Smooth muscle cell (in vitro differentiated cells): ENCODE measurements around the gene PTGIS. TPM values are rescaled to one million over a fixed set of nuclear protein-coding genes. Genes with fewer than 3 reads are reported as not detected.

Experiments
- DNase-seq: peaks from one replicate; lab custom pipeline; 2025; ENCODE audit not compliant: unreplicated experiment; lab: John Stamatoyannopoulos, UW
- H2AFZ ChIP-seq: fragments of 200-600 bp; sonication (generic); 2 replicates; pipeline ENCODE4 v1.6.0; 2016; ENCODE audit warnings: antibody characterized with exemption, low read depth, mild to moderate bottlenecking
- H3F3A ChIP-seq: fragments of 200-600 bp; sonication (generic); 2 replicates; pipeline ENCODE4 v1.6.0; 2017; ENCODE audit warnings: antibody characterized with exemption, low read depth
- H3K27ac ChIP-seq: fragments of 200-600 bp; sonication (generic); 2 replicates; pipeline ENCODE4 v1.5.1; 2016; ENCODE audit warnings: low read depth, mild to moderate bottlenecking
- H3K27me3 ChIP-seq: fragments of 200-600 bp; sonication (generic); 2 replicates; pipeline ENCODE4 v1.6.1; 2016; ENCODE audit warnings: low read depth, mild to moderate bottlenecking
- H3K36me3 ChIP-seq: fragments of 200-600 bp; sonication (generic); 2 replicates; pipeline ENCODE4 v1.5.1; 2016; ENCODE audit warnings: low read depth
- H3K4me1 ChIP-seq: fragments of 200-600 bp; sonication (generic); 2 replicates; pipeline ENCODE4 v1.5.1; 2016; ENCODE audit warnings: low read depth
- H3K4me2 ChIP-seq: fragments of 200-600 bp; sonication (generic); 2 replicates; pipeline ENCODE4 v1.6.0; 2016; ENCODE audit warnings: mild to moderate bottlenecking
- H3K4me3 ChIP-seq: fragments of 200-600 bp; sonication (generic); 2 replicates; pipeline ENCODE4 v1.5.1; 2016; ENCODE audit warnings: mild to moderate bottlenecking
- H3K79me2 ChIP-seq: fragments of 200-600 bp; sonication (generic); 2 replicates; pipeline ENCODE4 v1.6.0; 2016; ENCODE audit warnings: low read depth, mild to moderate bottlenecking
- H3K9ac ChIP-seq: fragments of 200-600 bp; sonication (generic); 2 replicates; pipeline ENCODE4 v1.6.0; 2016; ENCODE audit warnings: low read depth
- H3K9me3 ChIP-seq: fragments of 200-600 bp; sonication (generic); replicated peaks from 2 replicates; pipeline ENCODE4 v1.5.1; 2016; ENCODE audit warnings: low read depth
- H4K20me1 ChIP-seq: fragments of 200-600 bp; sonication (generic); 2 replicates; pipeline ENCODE4 v1.6.0; 2016; ENCODE audit warnings: low read depth
- WGBS: methylation state at CpG from one replicate; pipeline ENCODE4 v1.1.7; 2016; ENCODE audit warnings: low lambda C conversion rate; 5-methylcytosine and 5-hydroxymethylcytosine counted together
- polyA plus RNA-seq: library from polyadenylated mRNA; unstranded; fragments of >200 nt; fragmentation: Nextera tagmentation; extraction: Ambion mirVana; gene quantifications from 2 replicates; pipeline ENCODE4 v1.2.1, GENCODE V29; 2016
- total RNA-seq: library from RNA; depleted of rRNA; stranded (reverse); fragments of >200 nt; gene quantifications from 2 replicates; pipeline ENCODE4 v1.2.3, GENCODE V29; 2014
- TF ChIP-seq, protein P1 (sequence below): fragments of 200-600 bp; sonication (generic); IDR thresholded peaks from 2 replicates; pipeline ENCODE4 v1.5.1; 2017; ENCODE audit warnings: borderline replicate concordance, mild to moderate bottlenecking, antibody characterized with exemption; ENCODE audit not compliant: insufficient read depth, poor library complexity, severe bottlenecking

The PTGIS gene
- total and polyA plus RNA-seq, 2 experiments from 2014 or later, result 0.18 to 0.64 TPM

DNA sequence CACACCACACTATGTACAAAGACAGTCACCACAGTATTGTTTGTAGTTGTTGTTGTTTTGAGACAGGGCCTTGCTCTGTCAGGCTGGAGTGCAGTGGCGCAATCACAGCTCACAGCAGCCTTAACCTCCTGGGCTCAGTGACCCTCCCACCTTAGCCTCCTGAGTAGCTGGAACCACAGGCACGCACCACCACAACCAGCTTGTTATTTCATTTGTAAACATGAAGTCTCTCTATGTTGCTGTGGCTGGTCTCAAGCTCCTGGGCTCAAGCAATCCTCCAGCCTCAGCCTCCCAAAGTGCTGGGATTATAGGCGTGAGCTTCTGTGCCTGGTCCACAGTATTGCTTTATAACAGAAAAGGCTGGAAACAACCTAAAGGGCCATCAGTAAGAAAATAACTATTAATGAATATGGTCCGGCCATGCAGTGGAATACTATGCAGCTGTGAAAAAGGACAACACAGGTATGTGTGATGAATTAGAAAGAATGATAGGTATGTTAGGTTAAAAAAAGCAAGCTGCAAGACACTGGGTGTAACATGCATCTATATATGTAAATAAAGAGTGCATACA is 30.0 kb upstream of the PTGIS start:
- no peaks in the 10 kb centered on the region for H3K79me2 ChIP-seq
- no peaks in the 10 kb centered on the region for H3K4me1 ChIP-seq
- no peak overlapping the region for H3K9ac ChIP-seq
- no peaks in the 10 kb centered on the region for H3K27me3 ChIP-seq
- H3K9me3 ChIP-seq, result no peaks in the 10 kb centered on the region
- TF ChIP-seq, protein P1, sequence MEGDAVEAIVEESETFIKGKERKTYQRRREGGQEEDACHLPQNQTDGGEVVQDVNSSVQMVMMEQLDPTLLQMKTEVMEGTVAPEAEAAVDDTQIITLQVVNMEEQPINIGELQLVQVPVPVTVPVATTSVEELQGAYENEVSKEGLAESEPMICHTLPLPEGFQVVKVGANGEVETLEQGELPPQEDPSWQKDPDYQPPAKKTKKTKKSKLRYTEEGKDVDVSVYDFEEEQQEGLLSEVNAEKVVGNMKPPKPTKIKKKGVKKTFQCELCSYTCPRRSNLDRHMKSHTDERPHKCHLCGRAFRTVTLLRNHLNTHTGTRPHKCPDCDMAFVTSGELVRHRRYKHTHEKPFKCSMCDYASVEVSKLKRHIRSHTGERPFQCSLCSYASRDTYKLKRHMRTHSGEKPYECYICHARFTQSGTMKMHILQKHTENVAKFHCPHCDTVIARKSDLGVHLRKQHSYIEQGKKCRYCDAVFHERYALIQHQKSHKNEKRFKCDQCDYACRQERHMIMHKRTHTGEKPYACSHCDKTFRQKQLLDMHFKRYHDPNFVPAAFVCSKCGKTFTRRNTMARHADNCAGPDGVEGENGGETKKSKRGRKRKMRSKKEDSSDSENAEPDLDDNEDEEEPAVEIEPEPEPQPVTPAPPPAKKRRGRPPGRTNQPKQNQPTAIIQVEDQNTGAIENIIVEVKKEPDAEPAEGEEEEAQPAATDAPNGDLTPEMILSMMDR, result no peak
- H3K36me3 ChIP-seq, result no peaks in the 10 kb centered on the region
- no peaks in the 10 kb centered on the region for H4K20me1 ChIP-seq
- WGBS, result over 99% methylated on average over 4 of the region's 4 CpGs
- no peak for DNase-seq
- H3F3A ChIP-seq, result no peaks in the 10 kb centered on the region
- H2AFZ ChIP-seq, result no peak overlapping the region
- no peak overlapping the region for H3K27ac ChIP-seq
- no peak overlapping the region for H3K4me2 ChIP-seq
- H3K4me3 ChIP-seq, result no peak overlapping the region

DNA sequence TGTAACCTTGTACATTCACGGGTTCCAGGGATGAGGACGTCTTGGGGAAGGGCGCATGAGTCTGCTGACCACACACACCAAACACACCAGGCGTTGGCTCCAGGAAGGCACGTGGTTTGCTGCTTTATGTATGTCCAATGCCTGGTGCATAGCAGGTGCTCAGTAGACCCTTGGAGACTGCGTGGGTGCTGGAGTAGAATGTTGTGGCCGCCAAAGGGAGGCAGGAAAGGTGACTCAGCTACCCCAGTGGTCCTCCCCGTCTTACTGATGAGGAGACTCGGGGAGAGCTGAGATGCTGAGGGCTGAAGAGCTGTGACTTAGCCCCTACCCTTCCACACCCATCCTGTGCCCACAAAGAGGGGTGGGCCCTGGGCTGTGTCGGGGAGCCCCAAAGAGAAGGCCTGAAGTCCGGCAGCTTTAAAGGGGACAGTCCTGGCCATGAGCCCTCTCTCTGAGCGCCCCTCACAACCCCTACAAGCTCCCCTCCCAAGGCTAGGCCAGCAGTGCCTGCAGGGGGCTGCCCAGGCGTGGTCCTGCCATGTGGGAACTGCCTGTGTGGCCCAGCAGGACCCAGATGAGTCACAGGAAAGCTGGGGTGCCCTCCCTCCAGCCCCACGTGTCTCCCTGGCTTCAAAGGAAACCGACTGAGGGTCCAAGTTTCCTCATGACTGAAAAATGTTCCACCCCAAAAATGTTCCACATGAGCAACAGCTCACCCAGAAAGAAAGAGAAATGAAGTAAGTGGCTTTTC is 28.0 kb upstream of the PTGIS start:
- Histone ChIP-seq H3F3A (no peaks in the 10 kb centered on the region), H4K20me1 (no peaks in the 10 kb centered on the region), H3K4me3 (no peak overlapping the region), H3K9me3 (no peaks in the 10 kb centered on the region), H3K9ac (no peak overlapping the region), H3K4me2 (no peak overlapping the region), H3K27me3 (no peaks in the 10 kb centered on the region), H2AFZ (no peak overlapping the region), H3K79me2 (no peaks in the 10 kb centered on the region), H3K36me3 (no peaks in the 10 kb centered on the region), H3K4me1 (no peaks in the 10 kb centered on the region), H3K27ac (no peak overlapping the region)
- 86% methylated on average over 15 of the region's 15 CpGs for WGBS
- no peak for DNase-seq
- TF ChIP-seq, protein P1, result no peak

DNA sequence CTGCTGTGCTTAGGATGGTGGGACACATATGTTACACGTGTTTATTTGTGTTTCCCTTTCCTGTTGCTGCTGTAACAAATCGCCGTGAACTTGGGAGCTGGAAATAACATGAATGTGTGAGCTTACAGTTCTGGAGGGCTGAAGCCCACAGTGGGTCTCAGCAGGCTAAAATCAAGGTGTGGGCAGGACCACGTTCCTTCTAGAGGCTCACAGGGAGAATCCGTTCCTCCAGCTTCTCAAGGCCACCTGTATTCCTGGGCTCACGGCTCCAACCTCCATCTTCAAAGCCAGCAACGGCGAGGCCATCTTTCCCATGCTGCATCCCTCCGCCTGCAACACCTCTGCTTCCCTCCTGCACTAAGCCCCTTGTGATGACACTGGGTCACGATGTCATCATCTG is 27.4 kb upstream of the PTGIS start:
- WGBS, result 92% methylated on average over 10 of the region's 10 CpGs
- TF ChIP-seq, protein P1, result no peak
- H3K27ac ChIP-seq, result no peak overlapping the region
- no peak overlapping the region for H3K4me2 ChIP-seq
- no peak overlapping the region for H3K4me3 ChIP-seq
- H3K27me3 ChIP-seq, result no peaks in the 10 kb centered on the region
- no peaks in the 10 kb centered on the region for H3K4me1 ChIP-seq
- H3K36me3 ChIP-seq, result no peaks in the 10 kb centered on the region
- no peak overlapping the region for H2AFZ ChIP-seq
- H3K9me3 ChIP-seq, result no peaks in the 10 kb centered on the region
- H4K20me1 ChIP-seq, result no peaks in the 10 kb centered on the region
- DNase-seq, result no peak
- H3F3A ChIP-seq, result no peaks in the 10 kb centered on the region
- H3K9ac ChIP-seq, result no peak overlapping the region
- H3K79me2 ChIP-seq, result no peaks in the 10 kb centered on the region

DNA sequence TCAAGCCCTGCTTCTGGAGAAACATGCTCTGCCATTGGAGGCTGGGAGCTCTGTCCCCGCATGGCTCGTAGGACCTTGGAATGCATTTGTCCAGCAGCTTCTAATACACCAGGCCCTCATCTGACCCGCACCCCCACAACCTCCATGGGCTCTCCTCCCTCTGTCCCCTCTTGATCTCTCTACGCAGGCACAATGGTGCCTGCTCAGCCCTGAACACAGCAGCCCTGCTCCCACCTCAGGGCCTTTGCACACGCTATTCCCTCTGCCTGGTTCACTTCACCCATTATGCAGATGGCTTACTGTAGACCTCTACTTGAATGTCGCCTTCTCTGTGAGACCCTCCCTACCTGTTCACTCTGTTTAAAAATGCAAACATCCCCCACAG is 27.0 kb upstream of the PTGIS start:
- WGBS, result 82% methylated on average over 6 of the region's 6 CpGs
- Histone ChIP-seq H3K36me3 (no peaks in the 10 kb centered on the region), H3F3A (no peaks in the 10 kb centered on the region), H2AFZ (no peak overlapping the region), H3K79me2 (no peaks in the 10 kb centered on the region), H3K27ac (no peak overlapping the region), H3K4me1 (no peaks in the 10 kb centered on the region), H3K27me3 (no peaks in the 10 kb centered on the region), H3K4me3 (no peak overlapping the region), H3K9ac (no peak overlapping the region), H3K9me3 (no peaks in the 10 kb centered on the region), H4K20me1 (no peaks in the 10 kb centered on the region), H3K4me2 (no peak overlapping the region)
- no peak for DNase-seq
- TF ChIP-seq, protein P1, result no peak
